ENCODE data around the gene SLC16A12. TPM values are rescaled to one million over a fixed set of nuclear protein-coding genes. Genes with fewer than 3 reads are reported as not detected.

SLC16A12 gene
- total RNA-seq, 1 donor from 2014 or later = 0.21 TPM

DNA sequence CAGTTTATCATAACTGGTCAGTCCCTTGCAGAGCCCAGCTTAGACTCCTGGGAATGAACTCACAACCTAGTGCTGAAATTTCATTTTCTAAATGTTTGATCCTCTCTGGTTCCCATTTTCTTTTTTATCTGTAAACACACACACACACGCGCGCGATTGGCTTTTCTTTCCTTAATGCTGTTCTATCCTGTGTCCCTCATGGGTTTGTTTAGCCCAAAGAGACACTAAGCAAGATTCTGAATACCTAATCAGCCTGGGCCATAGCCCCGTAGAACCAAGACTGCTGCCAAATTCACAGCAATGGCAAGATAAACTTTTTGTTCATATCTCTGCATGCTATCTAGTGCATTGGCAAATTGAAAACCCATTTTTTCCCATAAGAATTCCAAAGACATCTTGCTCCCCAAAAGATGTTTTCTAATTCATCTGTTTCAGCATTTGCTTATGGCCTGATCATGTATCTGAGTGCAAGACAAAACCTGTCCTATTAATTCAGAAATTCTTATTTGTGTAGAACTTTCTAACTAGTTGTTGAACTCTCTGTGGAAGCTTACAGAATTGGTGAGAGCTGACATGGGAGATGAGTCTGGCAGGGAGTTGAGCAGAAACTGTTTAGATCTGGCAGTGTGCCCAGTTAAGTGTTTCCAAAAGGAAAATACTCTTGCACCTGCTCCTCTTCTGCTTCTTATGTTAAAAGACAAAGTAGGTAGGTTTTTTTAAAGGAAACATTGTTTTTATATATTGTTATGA is 144.7 kb downstream of the SLC16A12 start:
- no peak overlapping the region for H3K27ac Mint-ChIP-seq (ENCODE audit: unreplicated experiment)
- H3K36me3 Mint-ChIP-seq (ENCODE audit: low read depth, unreplicated experiment) = no peaks in the 10 kb centered on the region
- TF ChIP-seq, protein P1, sequence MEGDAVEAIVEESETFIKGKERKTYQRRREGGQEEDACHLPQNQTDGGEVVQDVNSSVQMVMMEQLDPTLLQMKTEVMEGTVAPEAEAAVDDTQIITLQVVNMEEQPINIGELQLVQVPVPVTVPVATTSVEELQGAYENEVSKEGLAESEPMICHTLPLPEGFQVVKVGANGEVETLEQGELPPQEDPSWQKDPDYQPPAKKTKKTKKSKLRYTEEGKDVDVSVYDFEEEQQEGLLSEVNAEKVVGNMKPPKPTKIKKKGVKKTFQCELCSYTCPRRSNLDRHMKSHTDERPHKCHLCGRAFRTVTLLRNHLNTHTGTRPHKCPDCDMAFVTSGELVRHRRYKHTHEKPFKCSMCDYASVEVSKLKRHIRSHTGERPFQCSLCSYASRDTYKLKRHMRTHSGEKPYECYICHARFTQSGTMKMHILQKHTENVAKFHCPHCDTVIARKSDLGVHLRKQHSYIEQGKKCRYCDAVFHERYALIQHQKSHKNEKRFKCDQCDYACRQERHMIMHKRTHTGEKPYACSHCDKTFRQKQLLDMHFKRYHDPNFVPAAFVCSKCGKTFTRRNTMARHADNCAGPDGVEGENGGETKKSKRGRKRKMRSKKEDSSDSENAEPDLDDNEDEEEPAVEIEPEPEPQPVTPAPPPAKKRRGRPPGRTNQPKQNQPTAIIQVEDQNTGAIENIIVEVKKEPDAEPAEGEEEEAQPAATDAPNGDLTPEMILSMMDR (IDR thresholded peaks at IDR 0.05; ENCODE audit: unreplicated experiment) = no peak
- peaks cover 2% of the 10 kb centered on the region for H3K27me3 Mint-ChIP-seq (ENCODE audit: unreplicated experiment)
- H3K4me3 Mint-ChIP-seq (ENCODE audit: unreplicated experiment) = no peak overlapping the region
- no peaks in the 10 kb centered on the region for H3K9me3 Mint-ChIP-seq (ENCODE audit: unreplicated experiment)
- DNase-seq (ENCODE audit: low spot score) = no peak
- H3K4me1 Mint-ChIP-seq (ENCODE audit: unreplicated experiment) = peaks cover 3% of the 10 kb centered on the region

DNA sequence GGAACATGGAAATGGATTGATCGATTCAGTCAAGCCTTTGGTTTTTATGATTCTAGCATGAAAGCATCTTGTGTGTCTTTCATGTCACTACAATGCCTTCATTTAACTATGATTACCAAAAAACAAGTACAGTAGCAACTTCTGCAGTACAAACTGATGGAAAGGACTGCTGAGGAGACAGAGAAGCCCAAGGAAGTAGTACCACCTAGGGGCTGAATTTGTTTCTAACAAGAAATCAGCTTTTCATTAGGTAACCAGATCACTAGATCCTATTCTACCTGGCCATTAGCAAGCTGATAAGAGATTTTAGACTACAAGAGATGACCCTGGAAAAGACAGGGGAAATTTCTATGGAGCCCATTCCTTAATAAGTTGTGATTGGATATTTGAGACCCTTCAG is 146.1 kb downstream of the SLC16A12 start:
- Mint-ChIP-seq H3K4me3 (ENCODE audit: unreplicated experiment) (no peak overlapping the region), H3K27me3 (ENCODE audit: unreplicated experiment) (peaks cover 2% of the 10 kb centered on the region), H3K4me1 (ENCODE audit: unreplicated experiment) (peaks cover 8% of the 10 kb centered on the region), H3K9me3 (ENCODE audit: unreplicated experiment) (no peaks in the 10 kb centered on the region), H3K27ac (ENCODE audit: unreplicated experiment) (no peak overlapping the region), H3K36me3 (ENCODE audit: low read depth, unreplicated experiment) (no peaks in the 10 kb centered on the region)
- DNase-seq (ENCODE audit: low spot score) = no peak
- TF ChIP-seq, protein P1 (IDR thresholded peaks at IDR 0.05; ENCODE audit: unreplicated experiment) = no peak

DNA sequence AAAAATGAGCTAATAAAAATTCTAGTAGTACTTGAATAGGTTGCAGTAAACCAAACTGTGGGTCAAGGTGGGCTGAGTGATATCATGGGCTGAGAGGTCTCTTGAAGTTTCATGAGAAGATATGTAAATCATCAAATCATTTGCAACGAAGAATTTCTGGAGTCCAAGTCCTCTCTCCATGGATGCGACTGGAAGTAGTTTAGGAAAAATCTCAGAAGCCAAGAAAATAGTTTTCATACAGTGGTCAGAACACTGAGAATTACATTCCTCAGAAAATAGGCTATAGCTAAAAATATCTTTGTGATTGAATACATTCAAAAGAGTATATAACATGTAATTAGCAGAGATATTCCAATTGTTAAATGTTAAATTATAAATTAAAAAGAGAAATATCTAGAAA is 146.6 kb downstream of the SLC16A12 start:
- no peaks in the 10 kb centered on the region for H3K36me3 Mint-ChIP-seq (ENCODE audit: low read depth, unreplicated experiment)
- H3K4me3 Mint-ChIP-seq (ENCODE audit: unreplicated experiment) = no peak overlapping the region
- H3K27ac Mint-ChIP-seq (ENCODE audit: unreplicated experiment) = no peak overlapping the region
- no peaks in the 10 kb centered on the region for H3K9me3 Mint-ChIP-seq (ENCODE audit: unreplicated experiment)
- no peak for DNase-seq (ENCODE audit: low spot score)
- TF ChIP-seq, protein P1 (IDR thresholded peaks at IDR 0.05; ENCODE audit: unreplicated experiment) = no peak
- H3K27me3 Mint-ChIP-seq (ENCODE audit: unreplicated experiment) = peaks cover 2% of the 10 kb centered on the region
- H3K4me1 Mint-ChIP-seq (ENCODE audit: unreplicated experiment) = peaks cover 8% of the 10 kb centered on the region

DNA sequence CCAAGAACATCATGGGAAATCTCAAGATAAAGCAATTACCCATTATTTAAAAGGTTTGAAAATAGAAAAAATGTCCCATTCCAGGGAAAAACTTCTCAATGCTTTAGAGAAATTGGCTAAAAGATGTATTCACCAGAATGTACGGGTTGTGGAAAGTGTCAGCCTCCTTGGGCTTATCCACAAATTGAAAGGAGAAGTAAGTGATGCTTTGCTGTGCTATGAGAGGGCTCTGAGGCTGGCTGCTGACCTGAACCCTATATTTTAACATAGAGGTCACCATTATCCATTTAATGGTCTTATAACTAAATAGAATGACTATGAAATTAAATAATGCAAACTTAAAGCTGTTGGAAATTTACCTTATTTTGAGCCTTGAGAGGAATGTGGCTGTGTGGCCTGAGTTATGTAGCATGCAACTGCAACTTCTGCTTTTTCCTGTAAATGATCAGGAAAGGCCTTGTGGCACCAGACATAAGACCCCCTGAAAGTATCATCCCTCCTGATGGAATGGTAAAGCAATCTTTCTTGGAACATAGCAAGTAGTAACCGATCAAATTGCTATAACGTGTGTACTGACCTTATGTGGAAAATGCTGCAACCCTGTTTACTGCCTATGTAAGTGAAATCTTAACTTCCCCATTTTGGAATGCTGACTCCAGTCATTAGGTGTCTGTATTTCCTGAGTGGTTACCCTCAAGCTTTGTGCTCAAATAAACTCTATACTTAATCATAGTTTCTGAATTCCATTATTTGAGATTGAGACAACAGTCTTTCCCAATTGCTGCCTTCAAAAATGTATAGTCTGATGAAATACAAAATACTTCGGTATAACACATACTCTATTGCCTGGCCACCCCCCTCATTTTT is 150.7 kb downstream of the SLC16A12 start:
- H3K27ac Mint-ChIP-seq (ENCODE audit: unreplicated experiment) = no peak overlapping the region
- TF ChIP-seq, protein P1 (IDR thresholded peaks at IDR 0.05; ENCODE audit: unreplicated experiment) = no peak
- peaks cover 2% of the 10 kb centered on the region for H3K27me3 Mint-ChIP-seq (ENCODE audit: unreplicated experiment)
- H3K9me3 Mint-ChIP-seq (ENCODE audit: unreplicated experiment) = no peaks in the 10 kb centered on the region
- no peak overlapping the region for H3K4me3 Mint-ChIP-seq (ENCODE audit: unreplicated experiment)
- peaks cover 5% of the 10 kb centered on the region for H3K4me1 Mint-ChIP-seq (ENCODE audit: unreplicated experiment)
- no peaks in the 10 kb centered on the region for H3K36me3 Mint-ChIP-seq (ENCODE audit: low read depth, unreplicated experiment)
- DNase-seq (ENCODE audit: low spot score) = no peak

DNA sequence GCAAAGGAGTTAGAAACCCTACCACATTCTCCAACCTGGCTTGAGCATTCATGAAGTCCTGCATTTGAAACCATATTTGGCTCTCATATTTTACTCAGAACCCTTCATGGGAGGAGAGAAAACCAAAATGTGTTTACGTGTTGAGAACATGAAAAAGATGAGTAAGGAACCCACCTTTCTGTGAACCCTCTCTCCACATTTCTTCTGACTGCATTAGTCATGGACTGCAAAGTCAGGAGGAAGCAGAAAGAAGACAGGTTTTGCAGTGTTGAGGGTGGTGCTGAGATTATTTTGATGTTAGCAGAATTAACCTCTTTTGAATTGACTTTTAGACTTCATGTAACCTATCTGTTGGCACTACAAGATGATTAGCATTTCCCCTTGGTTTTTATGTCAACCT is 152.6 kb downstream of the SLC16A12 start:
- TF ChIP-seq, protein P1 (IDR thresholded peaks at IDR 0.05; ENCODE audit: unreplicated experiment) = no peak
- no peaks in the 10 kb centered on the region for H3K9me3 Mint-ChIP-seq (ENCODE audit: unreplicated experiment)
- H3K4me3 Mint-ChIP-seq (ENCODE audit: unreplicated experiment) = no peak overlapping the region
- H3K27ac Mint-ChIP-seq (ENCODE audit: unreplicated experiment) = no peak overlapping the region
- no peaks in the 10 kb centered on the region for H3K36me3 Mint-ChIP-seq (ENCODE audit: low read depth, unreplicated experiment)
- H3K27me3 Mint-ChIP-seq (ENCODE audit: unreplicated experiment) = no peaks in the 10 kb centered on the region
- DNase-seq (ENCODE audit: low spot score) = no peak
- H3K4me1 Mint-ChIP-seq (ENCODE audit: unreplicated experiment) = peaks cover 11% of the 10 kb centered on the region
